PC-9 (cell line): ENCODE results near the gene CCDC137. TPM values are rescaled to one million over a fixed set of nuclear protein-coding genes. Genes with fewer than 3 reads are reported as not detected.

Experiments
- BruUV-seq: library from RNA; stranded (reverse); fragments of 400-500 nt; replicated peaks from 2 replicates; lab custom pipeline; 2021; lab: Mats Ljungman, UMichigan
- CTCF ChIA-PET: fragments of 300-600 bp; sonication (Branson Sonifier 250); formaldehyde crosslinking; loops from one replicate; lab custom pipeline; 2022; ENCODE audit warnings: antibody characterized with exemption; lab: Charles Lee
- POLR2A ChIA-PET: fragments of 300-600 bp; sonication (Branson Sonifier 250); formaldehyde crosslinking; loops from one replicate; lab custom pipeline; 2022; ENCODE audit warnings: antibody characterized with exemption; ENCODE audit not compliant: unreplicated experiment; lab: Charles Lee
- DNase-seq, 2 experiments: peaks; one replicate each; pipeline versions ENCODE4 v3.0.0 to v3.0.0-alpha.2; 2015 to 2022; ENCODE audit warnings: mixed read lengths in 1 of 2
- H2AFZ ChIP-seq: fragments of 200-600 bp; sonication (generic); 2 replicates; pipeline ENCODE4 v1.8.1; 2017; ENCODE audit warnings: antibody characterized with exemption
- H3F3A ChIP-seq: fragments of 200-600 bp; sonication (generic); 2 replicates; pipeline ENCODE4 v1.8.1; 2017; ENCODE audit warnings: antibody characterized with exemption, mild to moderate bottlenecking, low read depth; ENCODE audit not compliant: insufficient read depth
- H3K27ac ChIP-seq: fragments of 200-600 bp; sonication (generic); 2 replicates; pipeline ENCODE4 v1.6.1; 2016; ENCODE audit warnings: mixed run types
- H3K27me3 ChIP-seq: fragments of 200-600 bp; sonication (generic); 2 replicates; pipeline ENCODE4 v1.6.1; 2016; ENCODE audit warnings: low read depth, mixed run types; ENCODE audit not compliant: insufficient read depth
- H3K36me3 ChIP-seq: fragments of 200-600 bp; sonication (generic); 2 replicates; pipeline ENCODE4 v1.6.1; 2016; ENCODE audit warnings: low read depth, mixed run types
- H3K4me1 ChIP-seq: fragments of 200-600 bp; sonication (generic); replicated peaks from 2 replicates; pipeline ENCODE4 v1.6.1; 2016; ENCODE audit warnings: mixed run types; ENCODE audit not compliant: insufficient read depth
- H3K4me2 ChIP-seq: fragments of 200-600 bp; sonication (generic); 2 replicates; pipeline ENCODE4 v1.6.1; 2017; ENCODE audit warnings: mixed run types
- H3K4me3 ChIP-seq: fragments of 200-600 bp; sonication (generic); 2 replicates; pipeline ENCODE4 v1.6.1; 2016; ENCODE audit warnings: mixed run types
- H3K79me2 ChIP-seq: fragments of 200-600 bp; sonication (generic); 2 replicates; pipeline ENCODE4 v1.6.1; 2017; ENCODE audit warnings: low read depth, mixed run types
- H3K9me2 ChIP-seq: fragments of 200-600 bp; sonication (generic); 2 replicates; pipeline ENCODE4 v1.8.1; 2017; ENCODE audit warnings: mild to moderate bottlenecking; ENCODE audit not compliant: insufficient read depth
- H3K9me3 ChIP-seq: fragments of 200-600 bp; sonication (generic); 2 replicates; pipeline ENCODE4 v1.8.1; 2016; ENCODE audit warnings: low read depth; ENCODE audit not compliant: insufficient read depth
- H4K20me1 ChIP-seq: fragments of 200-600 bp; sonication (generic); 2 replicates; pipeline ENCODE4 v1.8.1; 2017; ENCODE audit not compliant: insufficient read depth
- CTCF ChIP-seq: fragments of 200-600 bp; sonication (generic); conservative IDR thresholded peaks from 2 replicates; pipeline ENCODE4 v1.6.1; 2017; ENCODE audit warnings: mixed run types, antibody characterized with exemption, mild to moderate bottlenecking, moderate library complexity
- EZH2 ChIP-seq: fragments of 200-600 bp; sonication (generic); IDR thresholded peaks from 2 replicates; pipeline ENCODE4 v1.8.0; 2017; ENCODE audit warnings: antibody characterized with exemption, low read depth
- intact Hi-C: fragments of 100-400 bp; cut with micrococcal nuclease; formaldehyde crosslinking; loops from one replicate; pipeline ENCODE4 v1.10.0; 2022; ENCODE audit not compliant: unreplicated experiment
- total RNA-seq: library from RNA; stranded (reverse); gene quantifications from 2 replicates; pipeline ENCODE4 v1.2.3, GENCODE V29; 2021

The CCDC137 gene
- total RNA-seq, 1 experiment from 2014 or later = 29.3 TPM

GRCh38 chr17:81697261-81698044 is 30.9 kb downstream of the CCDC137 start:
- H3K27ac ChIP-seq = no peak overlapping the region
- peaks cover 19% of the 10 kb centered on the region for H3K79me2 ChIP-seq
- H3F3A ChIP-seq = peaks cover 10% of the 10 kb centered on the region
- no peak overlapping the region for H3K4me2 ChIP-seq
- no peaks in the 10 kb centered on the region for H3K9me2 ChIP-seq
- peaks cover 4% of the 10 kb centered on the region; the same call in 1 of the 2 replicates for H4K20me1 ChIP-seq
- TF ChIP-seq CTCF (no peak), EZH2 (no peak)
- ChIA-PET POLR2A (no interaction called here), CTCF (no interaction called here)
- H3K4me3 ChIP-seq = no peak overlapping the region
- H2AFZ ChIP-seq = no peak overlapping the region
- H3K4me1 ChIP-seq = peaks cover 7% of the 10 kb centered on the region; the same call in 1 of the 2 replicates
- H3K36me3 ChIP-seq = no peaks in the 10 kb centered on the region
- no TSS peak for BruUV-seq
- no peaks in the 10 kb centered on the region for H3K27me3 ChIP-seq
- intact Hi-C loops = no loop called here
- H3K9me3 ChIP-seq = no peaks in the 10 kb centered on the region
- DNase-seq = no peak

GRCh38 chr17:81700353-81701287 is 34.1 kb downstream of the CCDC137 start:
- Histone ChIP-seq H4K20me1 (peaks cover 4% of the 10 kb centered on the region; the same call in 1 of the 2 replicates), H3K4me2 (peak overlapping the region; percentile 91; the same call in 1 of the 2 replicates), H3K4me3 (no peak overlapping the region), H3F3A (peaks cover 22% of the 10 kb centered on the region), H3K79me2 (peaks cover 45% of the 10 kb centered on the region), H3K4me1 (peaks cover 7% of the 10 kb centered on the region), H3K9me3 (no peaks in the 10 kb centered on the region), H3K9me2 (no peaks in the 10 kb centered on the region), H3K27ac (no peak overlapping the region), H2AFZ (no peak overlapping the region), H3K36me3 (no peaks in the 10 kb centered on the region), H3K27me3 (no peaks in the 10 kb centered on the region)
- CTCF ChIA-PET = no interaction called here
- no peak for TF ChIP-seq EZH2
- no peak for TF ChIP-seq CTCF
- POLR2A ChIA-PET = interaction anchor here (0.7 kb wide), 1 partner anchor 9 kb away, joined by 4 read pairs; no protein-coding TSS in a partner anchor
- BruUV-seq = no TSS peak
- intact Hi-C loops = no loop called here
- no peak for DNase-seq

- DNase-seq = no peak
- intact Hi-C loops = no loop called here
- Histone ChIP-seq H3K27ac (no peak overlapping the region), H3K36me3 (no peaks in the 10 kb centered on the region), H3F3A (peaks cover 22% of the 10 kb centered on the region), H3K4me1 (peaks cover 7% of the 10 kb centered on the region), H3K4me2 (peak overlapping the region; percentile 91), H4K20me1 (peaks cover 4% of the 10 kb centered on the region; the same call in 1 of the 2 replicates), H3K9me3 (no peaks in the 10 kb centered on the region), H3K4me3 (peak overlapping the region; percentile 90), H3K9me2 (no peaks in the 10 kb centered on the region), H2AFZ (no peak overlapping the region), H3K27me3 (no peaks in the 10 kb centered on the region), H3K79me2 (peaks cover 47% of the 10 kb centered on the region)
- BruUV-seq = no TSS peak
- CTCF ChIA-PET = no interaction called here
- TF ChIP-seq EZH2 (no peak), CTCF (no peak)
- POLR2A ChIA-PET = no interaction called here
These were observed 34.9 kb downstream of the CCDC137 start for GRCh38 chr17:81701288-81702071.
